Activated T-cell treated with anti-CD3 and anti-CD28 coated beads, Interleukin-2, amount 50 U/mL, for 72 hours (primary cell): Measurements from ENCODE around the gene KCNQ2. TPM values are rescaled to one million over a fixed set of nuclear protein-coding genes. Genes with fewer than 3 reads are reported as not detected.

Source experiments
- ATAC-seq, 2 donors: fragments of 150-1000 bp; cut with Tn5 transposase; replicated peaks in 1 of 2; 2 replicates each; pipeline ENCODE4 v1.10.0; 2021; ENCODE audit warnings: moderate library complexity in 2 of 2, mild to moderate bottlenecking in 1 of 2
- DNase-seq, 2 donors: peaks; one replicate each; pipeline ENCODE4 v3.0.0; 2021 to 2022; ENCODE audit warnings: mixed read lengths in 1 of 2
- H3K27ac Mint-ChIP-seq: one replicate; pipeline ENCODE4 v1.8.0; 2022; ENCODE audit warnings: mild to moderate bottlenecking, moderate library complexity, mixed read lengths
- H3K27me3 Mint-ChIP-seq: one replicate; pipeline ENCODE4 v1.8.0; 2022; ENCODE audit warnings: low read depth, mixed read lengths
- H3K36me3 Mint-ChIP-seq, 2 donors: one replicate each; pipeline ENCODE4 v1.8.0; 2022; ENCODE audit warnings: mixed read lengths in 2 of 2, mild to moderate bottlenecking in 1 of 2; ENCODE audit not compliant: insufficient read depth in 2 of 2
- H3K4me1 Mint-ChIP-seq: one replicate; pipeline ENCODE4 v1.8.0; 2022; ENCODE audit warnings: low read depth, mixed read lengths
- H3K4me3 Mint-ChIP-seq, 2 donors: one replicate each; pipeline ENCODE4 v1.8.0; 2022; ENCODE audit warnings: mild to moderate bottlenecking in 2 of 2, mixed read lengths in 2 of 2, moderate library complexity in 2 of 2
- H3K9me3 Mint-ChIP-seq, 2 donors: one replicate each; pipeline ENCODE4 v1.8.0; 2022; ENCODE audit warnings: mixed read lengths in 2 of 2
- total RNA-seq, 2 donors: library from RNA; stranded (reverse); gene quantifications; one replicate each; pipeline ENCODE4 v1.2.3, GENCODE V29; 2022

Gene KCNQ2
- total RNA-seq, 2 donors from 2014 or later: 0.44 to 0.65 TPM

DNA sequence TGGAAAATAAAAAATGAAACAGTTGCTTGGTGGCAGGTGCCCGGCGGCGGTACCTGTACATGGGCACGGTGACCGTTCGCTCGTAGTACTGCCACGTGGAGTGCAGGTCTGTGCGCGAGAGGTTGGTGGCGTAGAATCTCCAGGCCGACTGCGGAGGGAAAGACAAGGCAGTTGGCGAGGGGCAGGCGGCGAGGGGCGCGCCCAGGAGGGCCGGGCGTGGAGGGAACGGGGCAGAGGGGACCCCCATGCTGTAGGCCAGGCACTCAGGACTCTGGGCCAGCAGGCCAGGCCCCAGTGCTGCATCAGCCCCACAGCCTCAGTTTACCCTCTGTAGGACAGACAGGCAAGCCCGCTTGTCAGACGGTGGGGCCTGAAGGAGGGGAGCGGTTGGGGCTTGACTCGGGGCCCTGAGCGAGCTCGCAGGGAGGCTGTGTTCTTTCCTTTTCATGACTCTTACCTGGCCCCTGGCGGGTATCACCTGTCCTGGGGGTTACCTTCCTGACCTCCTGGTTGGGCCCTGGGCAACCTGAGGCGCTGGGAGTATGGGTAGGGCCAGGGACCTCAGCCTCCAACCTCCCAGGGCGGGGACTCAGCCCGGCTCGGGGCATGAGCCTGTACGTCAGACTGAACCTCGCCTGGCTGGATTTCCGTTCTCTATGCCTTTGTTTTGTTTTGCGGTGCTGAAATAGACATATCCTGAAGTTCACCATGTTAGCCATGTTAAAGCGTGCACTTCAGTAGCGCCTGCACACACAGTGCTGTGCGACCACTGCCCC is 38.5 kb downstream of the KCNQ2 start:
- peak; percentile 32 to 33 for ATAC-seq
- peaks cover 7% of the 10 kb centered on the region for H3K27me3 Mint-ChIP-seq
- H3K36me3 Mint-ChIP-seq: no peaks in the 10 kb centered on the region
- no peak for DNase-seq
- H3K4me1 Mint-ChIP-seq: peaks cover 16% of the 10 kb centered on the region
- no peak overlapping the region for H3K27ac Mint-ChIP-seq
- no peaks in the 10 kb centered on the region for H3K9me3 Mint-ChIP-seq
- no peak overlapping the region for H3K4me3 Mint-ChIP-seq

DNA sequence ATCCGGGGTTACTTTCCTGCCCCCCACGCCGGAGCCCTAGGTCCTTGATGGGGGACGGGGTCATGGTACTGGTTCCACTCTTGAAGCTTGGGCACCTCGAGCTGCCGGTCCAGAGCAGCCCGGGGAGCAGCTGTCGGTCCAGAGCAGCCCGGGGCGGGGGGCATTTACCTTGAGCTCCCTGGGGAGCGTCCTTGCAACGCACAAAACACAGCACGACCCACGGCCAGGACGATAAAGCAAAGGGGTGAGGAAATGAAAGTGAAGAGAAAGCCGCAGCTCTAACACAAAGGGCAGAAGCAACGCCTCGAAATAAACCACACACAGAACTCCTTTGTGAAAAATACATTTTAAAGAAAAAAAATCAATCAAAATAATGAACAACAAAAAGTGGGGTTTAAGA is 39.1 kb downstream of the KCNQ2 start:
- Mint-ChIP-seq H3K9me3 (no peaks in the 10 kb centered on the region), H3K27ac (no peak overlapping the region), H3K36me3 (no peaks in the 10 kb centered on the region), H3K27me3 (peaks cover 7% of the 10 kb centered on the region), H3K4me3 (no peak overlapping the region), H3K4me1 (peaks cover 16% of the 10 kb centered on the region)
- no peak for DNase-seq
- ATAC-seq: no peak

DNA sequence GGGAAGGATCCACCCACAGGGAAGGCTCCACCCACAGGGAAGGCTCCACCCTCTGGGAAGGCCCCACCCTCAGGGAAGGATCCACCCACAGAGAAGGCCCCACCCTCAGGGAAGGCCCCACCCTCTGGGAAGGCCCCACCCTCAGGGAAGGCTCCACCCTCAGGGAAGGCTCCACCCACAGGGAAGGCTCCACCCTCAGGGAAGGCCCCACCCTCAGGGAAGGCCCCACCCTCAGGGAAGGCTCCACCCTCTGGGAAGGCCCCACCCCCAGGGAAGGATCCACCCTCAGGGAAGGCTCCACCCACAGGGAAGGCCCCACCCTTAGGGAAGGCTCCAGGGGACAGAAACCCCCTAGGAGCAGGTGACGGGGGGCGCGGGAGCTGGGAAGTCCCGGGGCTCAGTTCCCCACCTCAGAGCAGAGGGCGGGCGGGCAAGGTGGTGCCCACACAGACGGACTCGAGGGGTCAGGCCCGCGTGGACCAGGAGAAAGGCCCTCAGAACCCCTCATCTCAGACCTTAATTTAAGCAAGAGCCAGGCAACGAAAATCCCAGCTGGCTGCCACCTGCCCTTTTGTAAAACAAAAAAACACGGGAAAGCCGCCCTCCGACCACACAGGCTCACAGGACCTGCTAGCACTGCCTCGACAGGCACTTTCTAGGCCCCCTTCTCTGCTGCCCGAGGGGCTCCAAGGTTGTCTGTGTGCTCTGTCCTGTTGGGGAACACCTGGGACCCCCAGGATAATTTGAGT is 39.7 kb downstream of the KCNQ2 start:
- no peak overlapping the region for H3K4me3 Mint-ChIP-seq
- DNase-seq: no peak
- no peaks in the 10 kb centered on the region for H3K9me3 Mint-ChIP-seq
- H3K36me3 Mint-ChIP-seq: no peaks in the 10 kb centered on the region
- peaks cover 16% of the 10 kb centered on the region for H3K4me1 Mint-ChIP-seq
- H3K27ac Mint-ChIP-seq: no peak overlapping the region
- no peak for ATAC-seq
- peaks cover 7% of the 10 kb centered on the region for H3K27me3 Mint-ChIP-seq

GRCh38 chr20:63431944-63432343 is 40.5 kb downstream of the KCNQ2 start:
- no peaks in the 10 kb centered on the region for H3K36me3 Mint-ChIP-seq
- no peak overlapping the region for H3K4me3 Mint-ChIP-seq
- H3K27me3 Mint-ChIP-seq: peaks cover 7% of the 10 kb centered on the region
- DNase-seq: no peak
- no peak for ATAC-seq
- peaks cover 13% of the 10 kb centered on the region for H3K4me1 Mint-ChIP-seq
- H3K9me3 Mint-ChIP-seq: no peaks in the 10 kb centered on the region
- H3K27ac Mint-ChIP-seq: no peak overlapping the region

- Mint-ChIP-seq H3K4me1 (peaks cover 12% of the 10 kb centered on the region), H3K27ac (no peak overlapping the region)
- no peak for DNase-seq
Measured at GRCh38 chr20:63430891-63431290, 41.6 kb downstream of the KCNQ2 start.

DNA sequence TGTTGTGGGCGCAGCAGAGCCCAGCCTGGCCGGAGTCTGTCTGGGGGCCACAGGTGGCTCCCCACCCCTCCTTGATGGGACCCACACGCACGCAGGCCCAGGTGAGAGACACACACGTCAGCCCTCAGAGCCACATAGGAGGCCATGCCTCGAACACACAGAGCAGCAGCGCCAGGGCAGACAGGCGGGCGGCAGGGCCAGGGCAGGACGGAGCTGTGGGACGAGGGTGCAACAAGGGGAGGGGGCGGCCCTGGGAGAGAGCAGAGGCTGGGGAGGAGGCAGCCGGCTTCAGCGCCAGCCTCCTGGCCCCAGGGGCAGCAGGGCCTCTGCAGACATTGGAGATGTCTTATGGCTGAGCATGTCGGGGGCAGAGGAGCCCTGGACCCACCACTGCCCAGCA is 42.5 kb downstream of the KCNQ2 start:
- Mint-ChIP-seq H3K27ac (no peak overlapping the region), H3K4me3 (no peak overlapping the region), H3K4me1 (peaks cover 9% of the 10 kb centered on the region), H3K9me3 (no peaks in the 10 kb centered on the region), H3K36me3 (no peaks in the 10 kb centered on the region), H3K27me3 (no peaks in the 10 kb centered on the region)
- DNase-seq (no peak), ATAC-seq (no peak)

More at GRCh38 chr20:63430891-63431290, 41.6 kb downstream of the KCNQ2 start:
- Mint-ChIP-seq H3K27me3 (peaks cover 4% of the 10 kb centered on the region), H3K36me3 (no peaks in the 10 kb centered on the region), H3K4me3 (no peak overlapping the region), H3K9me3 (no peaks in the 10 kb centered on the region)
- ATAC-seq: no peak

DNA sequence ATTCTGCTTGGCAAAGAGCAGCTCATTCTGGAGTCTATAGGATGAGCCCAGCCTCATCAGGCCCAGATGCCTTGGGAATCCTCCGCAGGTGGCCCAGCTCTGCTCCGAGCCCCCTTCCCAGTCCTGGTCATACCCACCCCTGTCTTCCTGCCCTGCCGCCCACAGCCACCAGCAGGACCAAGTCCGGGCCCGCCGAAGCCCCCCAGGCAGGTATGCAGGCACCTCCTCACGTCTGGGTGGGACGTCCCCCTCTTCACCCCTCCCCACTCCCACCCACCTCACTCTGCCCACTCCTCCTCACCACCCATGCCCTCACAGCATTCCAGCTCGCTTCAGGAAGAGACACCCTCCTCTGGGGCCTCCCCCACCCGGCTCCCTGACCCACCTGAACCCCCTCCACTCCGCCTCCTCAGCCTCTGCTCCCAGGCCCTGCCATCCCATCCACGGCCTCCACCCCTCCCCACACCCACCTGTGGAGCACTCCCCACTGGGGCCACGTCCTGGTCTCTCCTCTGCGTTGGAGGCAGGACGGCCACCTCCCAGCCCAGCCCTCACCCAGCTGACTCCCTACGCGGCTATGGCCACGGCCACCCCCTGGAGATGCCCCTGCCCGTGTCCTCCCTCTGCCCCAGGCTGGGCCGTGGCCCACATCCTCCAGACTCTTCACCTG is 43.4 kb downstream of the KCNQ2 start:
- ATAC-seq (no peak), DNase-seq (no peak)
- Mint-ChIP-seq H3K9me3 (no peaks in the 10 kb centered on the region), H3K27ac (no peak overlapping the region), H3K4me1 (no peaks in the 10 kb centered on the region), H3K36me3 (no peaks in the 10 kb centered on the region), H3K4me3 (no peak overlapping the region), H3K27me3 (no peaks in the 10 kb centered on the region)

DNA sequence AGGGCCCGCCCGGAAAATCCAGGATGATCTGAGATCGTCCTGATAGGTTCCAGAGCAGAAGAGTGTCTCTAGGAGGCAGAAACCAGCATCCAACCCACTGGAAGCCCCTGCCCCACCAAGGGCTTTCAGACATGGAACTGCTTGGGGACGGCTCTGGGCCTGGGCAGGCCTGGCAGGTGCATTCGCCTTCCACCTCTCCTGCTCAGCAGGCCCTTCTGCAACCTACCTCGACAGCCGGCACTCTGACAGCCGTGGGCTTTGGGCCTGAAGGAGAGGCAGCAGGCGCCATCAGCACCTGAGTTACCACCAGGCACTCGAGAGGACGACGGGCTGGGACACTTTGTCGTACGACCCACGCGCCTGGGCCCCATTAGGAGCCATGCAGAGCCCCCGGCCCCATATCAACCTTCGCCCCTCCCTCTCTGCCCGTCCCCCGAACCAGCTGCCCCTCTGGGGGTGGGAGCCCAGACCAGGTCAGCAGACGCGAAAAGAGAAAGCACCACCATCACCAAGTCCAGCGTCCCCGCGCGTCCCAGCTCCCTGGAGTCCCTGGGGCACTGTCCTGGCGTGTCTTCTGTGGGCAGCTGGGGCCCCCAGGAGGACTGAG is 44.6 kb downstream of the KCNQ2 start:
- no peak for DNase-seq
- H3K9me3 Mint-ChIP-seq: no peaks in the 10 kb centered on the region
- H3K27ac Mint-ChIP-seq: no peak overlapping the region
- no peaks in the 10 kb centered on the region for H3K4me1 Mint-ChIP-seq
- no peak overlapping the region for H3K4me3 Mint-ChIP-seq
- no peaks in the 10 kb centered on the region for H3K27me3 Mint-ChIP-seq
- ATAC-seq: no peak
- no peaks in the 10 kb centered on the region for H3K36me3 Mint-ChIP-seq

- no peak for DNase-seq
- ATAC-seq: no peak
- no peaks in the 10 kb centered on the region for H3K9me3 Mint-ChIP-seq
- no peaks in the 10 kb centered on the region for H3K4me1 Mint-ChIP-seq
- H3K4me3 Mint-ChIP-seq: no peak overlapping the region
- H3K36me3 Mint-ChIP-seq: no peaks in the 10 kb centered on the region
- no peaks in the 10 kb centered on the region for H3K27me3 Mint-ChIP-seq
- no peak overlapping the region for H3K27ac Mint-ChIP-seq
Measured at GRCh38 chr20:63427206-63427605, 45.2 kb downstream of the KCNQ2 start.

DNA sequence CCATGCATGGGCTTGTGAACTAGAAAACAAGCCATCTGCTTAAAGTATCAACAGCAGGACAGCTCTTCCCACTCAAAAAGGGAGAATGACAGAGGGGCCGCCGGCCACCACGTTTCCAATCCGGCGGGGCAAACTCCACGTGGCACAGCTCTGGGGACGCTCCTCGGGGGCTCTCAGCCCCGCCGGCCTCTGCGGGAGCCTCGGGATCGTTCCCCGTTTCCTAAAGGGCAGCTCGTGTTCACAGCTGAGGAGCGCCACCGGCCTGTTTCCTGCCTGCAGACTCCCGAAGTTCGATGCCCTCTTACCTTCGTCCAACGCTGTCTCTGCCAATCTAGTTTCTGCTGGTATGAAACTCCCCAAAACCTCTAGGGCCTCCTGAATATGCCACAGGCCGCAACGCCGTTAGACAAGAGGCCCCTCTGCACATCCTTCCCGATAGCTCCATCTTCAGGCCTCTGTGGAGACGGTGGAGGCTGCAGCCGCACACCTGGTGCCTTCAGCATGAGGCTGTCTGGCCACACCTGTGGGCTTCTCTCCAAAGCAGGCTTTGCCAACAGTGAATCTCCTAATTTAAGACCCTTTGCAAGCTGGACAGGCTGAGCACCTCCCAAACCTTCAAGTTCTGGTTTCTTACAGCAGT is 46.5 kb downstream of the KCNQ2 start:
- Mint-ChIP-seq H3K36me3 (no peaks in the 10 kb centered on the region), H3K27me3 (no peaks in the 10 kb centered on the region), H3K27ac (no peak overlapping the region), H3K9me3 (no peaks in the 10 kb centered on the region), H3K4me3 (no peak overlapping the region), H3K4me1 (no peaks in the 10 kb centered on the region)
- ATAC-seq: no peak
- no peak for DNase-seq

DNA sequence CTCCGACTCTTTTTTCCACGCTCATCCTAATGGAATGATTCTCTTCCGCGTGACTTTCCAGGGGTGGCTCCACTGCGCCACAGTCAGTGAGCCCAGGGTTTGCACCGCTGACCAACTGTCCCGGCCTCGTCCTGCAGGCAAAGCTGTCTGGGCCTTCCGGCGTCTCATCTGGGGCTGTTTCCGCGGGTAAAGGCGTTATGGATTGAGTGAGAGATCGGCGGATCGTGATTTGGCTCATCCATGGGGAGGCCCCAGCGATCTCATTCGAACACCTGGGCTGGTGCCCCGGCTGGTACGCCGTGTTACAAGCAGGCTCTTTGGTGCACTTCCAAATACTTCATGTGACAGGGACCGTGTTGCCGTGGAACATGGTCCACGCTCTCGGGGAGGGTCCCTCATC is 47.8 kb downstream of the KCNQ2 start:
- no peaks in the 10 kb centered on the region for H3K27me3 Mint-ChIP-seq
- H3K4me3 Mint-ChIP-seq: no peak overlapping the region
- ATAC-seq: no peak
- no peaks in the 10 kb centered on the region for H3K36me3 Mint-ChIP-seq
- DNase-seq: no peak
- no peaks in the 10 kb centered on the region for H3K9me3 Mint-ChIP-seq
- no peak overlapping the region for H3K27ac Mint-ChIP-seq
- no peaks in the 10 kb centered on the region for H3K4me1 Mint-ChIP-seq

DNA sequence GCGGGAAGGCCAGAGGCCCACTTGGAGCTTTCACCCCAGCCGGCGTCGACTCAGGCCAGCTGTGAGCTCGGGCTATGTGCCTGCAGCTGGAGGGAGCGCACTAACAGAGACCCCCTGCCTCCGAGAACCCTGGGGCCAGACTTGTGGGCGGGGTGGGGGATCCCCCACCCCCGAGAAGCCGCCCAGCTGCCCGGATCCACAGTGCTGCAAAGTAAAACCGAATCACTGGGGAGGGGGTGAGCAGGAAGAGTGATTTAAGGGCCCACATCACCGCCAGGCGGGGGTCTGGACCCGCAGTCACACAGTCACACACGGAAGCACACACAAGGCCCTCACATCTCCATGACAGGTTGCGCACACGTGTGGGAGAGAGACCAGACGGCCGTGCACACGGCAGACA is 48.7 kb downstream of the KCNQ2 start:
- no peaks in the 10 kb centered on the region for H3K9me3 Mint-ChIP-seq
- DNase-seq: no peak
- H3K36me3 Mint-ChIP-seq: no peaks in the 10 kb centered on the region
- H3K27ac Mint-ChIP-seq: no peak overlapping the region
- H3K27me3 Mint-ChIP-seq: no peaks in the 10 kb centered on the region
- no peaks in the 10 kb centered on the region for H3K4me1 Mint-ChIP-seq
- ATAC-seq: no peak
- no peak overlapping the region for H3K4me3 Mint-ChIP-seq

DNA sequence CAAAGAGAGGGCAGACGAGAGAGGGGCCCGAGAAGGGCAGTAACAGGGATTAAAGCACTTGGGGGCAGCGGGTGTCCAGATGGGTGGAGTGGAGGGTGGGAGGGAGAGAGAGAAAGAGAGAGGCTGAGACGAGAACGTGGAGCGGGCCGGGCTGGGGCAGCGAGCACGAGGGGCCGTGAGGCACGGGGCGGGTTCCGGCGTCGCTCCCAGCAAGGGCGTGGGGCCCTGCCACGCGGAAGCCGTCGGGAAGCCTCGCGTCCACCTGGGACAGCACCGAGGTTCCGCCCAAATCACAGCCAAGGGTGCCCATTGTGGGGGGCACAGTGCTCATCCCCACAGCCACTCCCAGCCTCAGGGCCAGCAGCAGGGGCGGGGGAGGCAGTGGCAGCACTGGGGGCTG is 49.8 kb downstream of the KCNQ2 start:
- no peak overlapping the region for H3K27ac Mint-ChIP-seq
- no peaks in the 10 kb centered on the region for H3K4me1 Mint-ChIP-seq
- H3K9me3 Mint-ChIP-seq: no peaks in the 10 kb centered on the region
- ATAC-seq (no peak), DNase-seq (no peak)
- H3K4me3 Mint-ChIP-seq: no peak overlapping the region
- no peaks in the 10 kb centered on the region for H3K27me3 Mint-ChIP-seq
- H3K36me3 Mint-ChIP-seq: no peaks in the 10 kb centered on the region
